HG03039 (cell line): Measurements from ENCODE around the gene ZFP36L1.

Experiments used
- ATAC-seq: cut with Tn5 transposase; IDR thresholded peaks from one replicate; pipeline ENCODE4 v1.9.1; 2021; ENCODE audit warnings: mild to moderate bottlenecking, moderate library complexity; ENCODE audit not compliant: unreplicated experiment

ZFP36L1 gene

GRCh38 chr14:68796418-68797101, 3.7 kb upstream of the ZFP36L1 start:
- ATAC-seq = no peak

- peak; percentile 38 for ATAC-seq
Measured at GRCh38 chr14:68795597-68796417, 2.9 kb upstream of the ZFP36L1 start.

- ATAC-seq = no peak
Measured at GRCh38 chr14:68794851-68795596, 2.2 kb upstream of the ZFP36L1 start.

GRCh38 chr14:68794130-68794850, 1.4 kb upstream of the ZFP36L1 start:
- ATAC-seq = no peak

- ATAC-seq = no peak
Measured at GRCh38 chr14:68793734-68794129, 865 bp upstream of the ZFP36L1 start.

- no peak for ATAC-seq
Measured at GRCh38 chr14:68792678-68792978, 239 bp downstream of the ZFP36L1 start.

GRCh38 chr14:68791902-68792677, 777 bp downstream of the ZFP36L1 start:
- no peak for ATAC-seq

- ATAC-seq = no peak
Measured at GRCh38 chr14:68791078-68791901, 1.6 kb downstream of the ZFP36L1 start.

- no peak for ATAC-seq
Measured at GRCh38 chr14:68790644-68791077, 2.2 kb downstream of the ZFP36L1 start.

GRCh38 chr14:68789821-68790643, 2.8 kb downstream of the ZFP36L1 start:
- no peak for ATAC-seq

- ATAC-seq = no peak
Measured at GRCh38 chr14:68788996-68789820, 3.7 kb downstream of the ZFP36L1 start.

GRCh38 chr14:68788275-68788995, 4.4 kb downstream of the ZFP36L1 start:
- no peak for ATAC-seq

GRCh38 chr14:68787092-68787992, 5.5 kb downstream of the ZFP36L1 start:
- ATAC-seq = no peak

- ATAC-seq = no peak
Measured at GRCh38 chr14:68786491-68787091, 6.3 kb downstream of the ZFP36L1 start.
